Endometrium (tissue), 2 donors: ENCODE results near the gene OVOL2.
"Not testable (repeated sequence)": the region's sequence is repeated elsewhere in the genome, so short reads cannot be mapped to it uniquely, and the experiment has no call there.

Source experiments
- FAIRE-seq: peaks from 2 replicates; lab custom pipeline; 2012; peaks lifted over from hg19 to GRCh38; lab: Jason Lieb, UNC
- donor health status: control.
- donor health status: control.

OVOL2 gene

DNA sequence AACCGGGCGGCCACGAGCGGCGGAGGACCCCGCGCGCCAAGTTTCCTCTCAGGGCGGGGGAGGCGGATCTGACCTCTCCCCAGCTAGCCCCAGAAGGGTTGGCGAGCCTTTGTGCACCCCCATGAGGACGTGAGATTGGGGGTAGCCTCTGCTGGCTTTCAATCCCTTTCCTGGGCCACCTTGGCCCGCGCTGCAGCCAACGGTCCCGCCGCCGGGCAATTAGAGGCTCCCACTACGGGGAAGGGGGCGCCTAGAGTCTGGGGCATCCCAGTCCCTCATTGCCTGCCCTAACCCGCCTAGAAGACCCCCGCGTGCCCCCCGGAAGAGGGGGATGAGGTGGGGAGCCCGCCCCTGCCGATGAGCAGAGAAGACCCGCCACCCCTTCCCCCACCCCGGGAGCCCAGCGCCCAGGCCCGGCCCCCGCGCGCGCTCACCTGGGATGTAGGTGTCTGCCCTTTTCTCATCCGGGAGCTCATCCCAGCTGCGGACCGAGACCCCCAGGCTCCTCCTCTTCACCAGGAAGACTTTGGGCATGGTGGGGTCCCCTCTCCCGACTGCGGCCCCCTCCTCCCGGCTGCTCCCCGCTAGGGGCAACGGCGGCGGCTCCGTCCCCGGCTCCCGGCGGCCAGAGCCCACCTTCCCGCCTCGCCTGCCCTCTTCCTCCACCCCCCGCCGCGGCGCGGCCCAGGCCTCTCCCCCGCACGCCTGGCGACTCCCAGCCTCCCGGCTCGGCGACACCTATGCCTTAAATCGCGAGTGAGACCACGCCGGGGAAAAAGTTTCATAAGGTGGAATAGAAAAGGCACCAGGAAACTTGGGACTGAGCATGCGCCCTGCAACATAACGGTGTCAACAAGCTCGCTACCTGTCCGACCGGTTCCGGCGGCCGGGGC is at the start of gene OVOL2:
Gene OVOL2 (minus strand): TSS at position 816 of the 893 bp plus-strand sequence. CDS start 282 bp downstream, at position 534.
- FAIRE-seq = no peak

- FAIRE-seq = no peak
Observed at GRCh38 chr20:18103497-18103896, 45.8 kb upstream of the OVOL2 start.

DNA sequence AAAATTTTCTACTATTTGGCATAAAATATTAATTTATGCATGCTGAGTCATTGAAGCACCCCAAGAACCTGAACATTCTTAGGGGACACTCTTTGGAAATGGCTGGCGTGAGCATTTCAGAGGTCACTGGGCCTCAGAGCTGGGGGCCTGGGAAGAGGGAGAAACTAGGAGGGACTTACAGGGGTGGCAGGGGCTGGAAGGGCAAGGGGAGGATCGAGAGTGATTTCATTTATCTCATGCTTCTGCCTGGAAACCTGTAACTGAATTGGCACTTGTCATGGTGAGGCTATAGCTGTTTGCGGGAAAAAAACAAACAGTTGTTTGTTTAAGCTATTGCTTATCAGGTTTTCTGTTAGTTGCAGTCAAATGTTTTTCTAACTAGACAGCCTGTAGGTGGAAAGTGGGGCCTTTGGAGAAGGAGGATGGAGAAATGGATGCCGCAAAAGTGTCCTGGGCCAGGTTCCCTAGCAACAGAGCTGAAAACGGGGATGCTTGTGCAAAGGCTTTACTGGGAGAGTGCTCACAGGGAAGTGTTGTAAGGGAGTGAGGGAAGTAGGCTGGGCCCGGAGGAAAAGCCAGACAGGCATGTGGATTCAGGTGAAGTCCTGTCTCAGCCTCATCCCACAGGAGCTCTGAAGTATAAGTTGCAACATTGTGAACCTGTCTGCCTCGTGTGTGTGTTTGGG is 43.6 kb upstream of the OVOL2 start:
- no peak for FAIRE-seq

DNA sequence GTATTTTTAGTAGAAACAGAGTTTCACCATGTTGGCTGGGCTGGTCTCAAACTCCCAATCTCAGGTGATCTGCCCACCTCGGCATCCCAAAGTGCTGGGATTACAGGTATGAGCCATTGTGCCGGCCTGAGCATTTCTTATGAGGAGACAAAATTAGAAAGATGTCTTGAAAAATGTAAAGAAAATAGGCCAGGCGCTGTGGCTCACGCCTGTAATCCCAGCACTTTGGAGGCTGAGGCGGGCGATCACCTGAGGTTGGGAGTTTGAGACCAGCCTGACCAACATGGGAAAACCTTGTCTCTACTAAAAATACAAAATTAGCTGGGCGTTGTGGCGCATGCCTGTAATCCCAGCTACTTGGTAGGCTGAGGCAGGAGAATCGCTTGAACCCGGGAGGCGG is 42.9 kb upstream of the OVOL2 start:
- not testable (repeated sequence) for FAIRE-seq

DNA sequence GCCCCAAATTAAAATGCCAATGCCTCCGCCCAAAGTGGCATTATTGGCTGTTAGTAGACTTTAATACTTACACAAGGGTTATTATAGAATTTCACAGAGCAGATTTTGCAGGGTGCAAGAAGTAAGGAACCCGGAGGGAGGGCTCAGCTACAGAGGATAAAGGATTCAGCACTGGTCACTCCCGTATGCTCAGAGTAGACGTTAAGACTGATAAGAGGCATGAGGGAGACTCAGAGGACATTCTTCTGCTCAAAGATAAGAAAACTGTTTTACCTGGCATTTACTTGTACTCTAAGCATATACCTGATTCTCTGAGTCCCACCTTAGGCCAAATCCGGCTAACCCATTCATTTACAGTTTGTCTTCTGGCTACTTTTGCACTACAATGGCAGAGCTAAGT is 36.5 kb upstream of the OVOL2 start:
- FAIRE-seq = no peak

DNA sequence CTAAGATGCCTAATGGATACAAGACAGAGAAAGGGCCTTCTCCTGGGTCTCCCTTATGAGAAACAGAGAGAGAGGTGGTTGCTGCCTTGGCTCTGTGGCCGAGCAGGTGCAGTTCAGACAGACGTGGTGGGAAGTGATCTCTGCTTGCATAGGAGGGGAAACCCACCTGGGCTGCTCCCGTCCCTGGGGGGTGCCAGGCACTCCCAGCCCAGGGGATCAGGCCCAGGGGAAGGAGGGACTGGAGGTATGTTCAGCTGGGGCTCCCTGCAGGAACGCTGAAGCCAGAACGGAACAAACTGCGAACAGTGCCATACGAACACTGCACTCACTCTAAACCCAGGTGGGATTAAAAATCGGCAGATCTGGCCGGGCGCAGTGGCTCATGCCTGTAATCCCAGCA is 35.7 kb upstream of the OVOL2 start:
- FAIRE-seq = no peak

- FAIRE-seq = no peak
Observed at GRCh38 chr20:18092890-18093289, 35.2 kb upstream of the OVOL2 start.

- no peak for FAIRE-seq
Observed at GRCh38 chr20:18091623-18092022, 33.9 kb upstream of the OVOL2 start.

- no peak for FAIRE-seq
Observed at GRCh38 chr20:18090477-18090876, 32.8 kb upstream of the OVOL2 start.

GRCh38 chr20:18090044-18090443 is 32.3 kb upstream of the OVOL2 start:
- no peak for FAIRE-seq

- FAIRE-seq = not testable (repeated sequence)
Observed at GRCh38 chr20:18088841-18089240, 31.1 kb upstream of the OVOL2 start.

- not testable (repeated sequence) for FAIRE-seq
Observed at GRCh38 chr20:18088298-18088697, 30.6 kb upstream of the OVOL2 start.

- no peak for FAIRE-seq
Observed at GRCh38 chr20:18087054-18087453, 29.3 kb upstream of the OVOL2 start.

GRCh38 chr20:18080836-18081235 is 23.1 kb upstream of the OVOL2 start:
- not testable (repeated sequence) for FAIRE-seq

DNA sequence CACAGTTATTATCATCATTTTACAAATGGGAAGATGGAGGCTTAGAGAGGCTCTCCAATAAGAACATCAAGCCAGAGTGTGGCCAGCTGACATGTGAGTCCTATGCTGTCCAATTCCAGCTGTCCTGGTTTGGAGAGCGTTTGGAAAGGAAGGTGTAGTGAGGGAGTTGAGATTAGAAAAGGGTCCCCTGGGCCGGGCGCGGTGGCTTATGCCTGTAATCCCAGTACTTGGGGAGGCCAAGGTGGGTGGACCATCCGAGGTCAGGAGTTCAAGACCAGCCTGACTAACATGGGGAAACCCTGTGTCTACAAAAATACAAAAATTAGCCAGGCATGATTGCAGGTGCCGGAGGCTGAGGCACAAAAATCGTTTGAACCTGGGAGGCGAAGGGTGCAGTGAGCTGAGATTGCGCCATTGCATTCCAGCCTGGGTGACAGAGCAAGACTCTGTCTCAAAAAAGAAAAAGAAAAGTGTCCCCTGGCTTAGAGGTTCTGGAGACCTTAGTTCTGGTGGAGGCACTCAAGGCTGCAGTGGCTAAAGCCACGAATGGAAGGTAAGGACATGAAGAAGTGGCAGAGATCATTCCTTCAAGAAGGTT is 22.1 kb upstream of the OVOL2 start:
- no peak for FAIRE-seq

GRCh38 chr20:18077157-18077556 is 19.4 kb upstream of the OVOL2 start:
- no peak for FAIRE-seq

GRCh38 chr20:18072532-18072931 is 14.8 kb upstream of the OVOL2 start:
- no peak for FAIRE-seq

DNA sequence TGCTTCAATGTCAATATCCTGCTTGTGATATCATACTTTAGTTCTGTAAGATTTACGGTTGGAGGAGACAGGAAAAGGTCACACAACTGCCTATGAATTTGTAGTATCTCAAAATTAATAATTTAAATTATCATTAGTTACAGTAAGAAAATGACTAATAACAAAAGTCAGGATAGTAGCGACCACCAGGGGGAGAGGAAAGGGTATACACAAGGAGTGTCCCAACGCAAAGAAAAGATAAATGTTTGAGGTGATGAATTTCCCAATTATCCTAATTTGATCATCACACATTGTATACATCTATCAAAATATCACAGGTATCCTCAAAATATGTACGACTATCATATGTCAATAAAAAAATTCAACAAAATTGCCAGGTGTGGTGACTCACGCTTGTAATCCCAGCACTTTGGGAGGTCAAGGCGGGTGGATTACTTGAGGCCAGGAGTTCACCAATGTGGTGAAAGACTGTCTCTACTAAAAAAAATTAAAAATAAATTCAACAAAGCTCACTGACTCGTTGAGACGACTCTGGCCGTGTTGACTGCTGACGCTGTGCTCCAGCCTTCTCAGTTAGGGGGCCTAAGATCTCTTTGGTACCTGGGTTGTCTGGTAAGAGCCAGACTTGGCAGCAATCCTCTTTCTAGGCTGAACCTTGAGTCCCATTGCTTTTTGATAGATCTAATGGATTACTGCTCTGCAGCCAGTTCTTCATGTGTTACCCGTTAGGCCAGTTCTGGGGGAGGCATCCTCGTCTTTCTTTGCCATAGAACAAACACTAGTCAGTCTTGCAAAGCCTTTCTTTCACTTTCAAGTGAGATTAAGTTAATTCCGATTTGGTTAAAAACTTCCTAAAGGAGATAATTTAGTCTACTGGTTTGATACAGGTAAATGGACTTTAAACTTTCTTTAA is 9.0 kb upstream of the OVOL2 start:
- FAIRE-seq = no peak

GRCh38 chr20:18063676-18064075 is 6.0 kb upstream of the OVOL2 start:
- FAIRE-seq = no peak

DNA sequence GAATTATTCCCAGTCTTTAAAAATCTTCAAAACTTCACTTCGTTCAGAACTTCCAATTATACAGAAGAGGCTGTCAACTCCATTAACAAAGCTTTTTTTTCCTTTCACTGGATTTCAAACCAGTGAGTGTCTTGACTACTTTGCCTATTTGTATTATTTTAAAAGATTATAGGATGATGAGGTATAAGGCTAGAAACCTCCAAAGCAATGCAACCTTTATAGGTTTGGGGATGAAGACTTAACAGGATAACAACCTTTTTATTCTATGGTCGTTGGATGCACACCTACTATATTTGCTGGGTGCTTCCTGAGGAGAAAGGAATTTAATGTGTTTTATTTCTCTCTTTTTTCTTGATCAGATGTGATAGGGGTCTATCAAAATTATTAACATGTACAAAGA is 1.9 kb upstream of the OVOL2 start:
- FAIRE-seq = no peak

DNA sequence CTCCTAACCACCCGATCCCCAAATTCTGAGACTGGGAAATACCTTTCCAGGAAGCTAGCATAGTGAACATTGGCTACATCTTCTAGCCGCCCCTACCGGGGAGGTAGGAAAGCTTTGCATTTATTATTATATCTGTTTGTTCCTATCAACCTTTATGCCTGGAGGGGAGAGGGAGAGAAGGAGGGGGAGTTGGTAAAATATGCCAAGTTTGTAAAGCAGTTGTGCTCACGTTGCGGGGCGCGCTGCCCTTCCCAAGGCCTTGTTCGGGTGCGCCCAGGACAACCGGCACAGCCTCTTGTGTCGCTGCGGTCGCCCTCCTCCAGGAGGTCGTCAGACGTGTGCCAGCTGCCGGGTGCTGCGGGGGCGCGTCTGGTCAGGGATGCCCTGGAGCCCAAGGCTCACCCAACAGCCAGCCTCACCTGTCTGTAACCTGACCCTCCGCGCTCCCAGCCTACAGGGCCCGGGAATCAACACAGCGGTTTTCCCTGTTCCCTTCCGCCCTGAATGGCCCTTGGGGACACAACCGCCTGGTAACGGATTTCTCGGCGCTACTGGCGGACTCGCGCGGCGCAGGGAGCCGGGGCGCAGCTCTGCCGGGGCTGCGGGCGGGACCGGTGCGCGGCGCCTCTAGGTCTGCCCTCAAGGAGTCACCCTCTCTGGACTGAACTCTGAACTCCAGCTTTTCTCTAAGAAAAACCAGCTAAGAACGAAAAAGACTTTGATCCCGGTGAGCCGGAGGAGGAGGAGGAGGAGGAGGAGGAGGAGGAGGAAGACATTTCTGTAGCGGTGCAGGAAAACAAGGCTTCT is 1.1 kb upstream of the OVOL2 start:
- no peak for FAIRE-seq
